T47D (cell line): Measurements from ENCODE around the gene ACTC1.

Experiments used
- DNase-seq, 2 experiments: peaks; one replicate each; pipeline versions ENCODE4 v3.0.0 to v3.0.0-alpha.2; 2011 to 2012; ENCODE audit warnings: low read depth in 1 of 2, low spot score in 1 of 2
- JUND ChIP-seq: IDR thresholded peaks from 2 replicates; pipeline ENCODE4 v1.6.1; 2012; ENCODE audit warnings: low read depth
- in situ Hi-C: cut with HindIII; loops from 2 replicates; pipeline ENCODE4 v1.10.0; 2016; ENCODE audit warnings: low sequenced_read_pairs, low pct_unique_long_range_greater_than_20kb

The ACTC1 gene

DNA sequence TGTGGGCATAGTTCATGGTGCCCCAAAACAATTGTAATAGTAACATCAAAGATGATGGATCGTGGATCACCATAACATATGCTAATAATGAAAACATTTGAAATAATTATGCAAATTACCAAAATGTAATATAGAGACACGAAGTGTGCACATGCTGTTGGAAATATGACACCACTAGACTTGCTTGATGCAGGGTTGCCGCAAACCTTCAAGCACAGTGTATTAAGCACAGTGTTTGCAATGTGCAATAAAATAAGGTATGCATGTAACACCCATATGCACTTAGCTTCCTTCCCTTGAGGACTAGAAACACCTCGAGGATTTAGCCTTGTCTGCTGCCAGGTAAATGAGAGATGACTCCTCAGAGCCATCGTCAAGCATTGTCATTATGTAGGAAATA, 29.6 kb downstream of the ACTC1 start:
- in situ Hi-C loops: no loop called here
- no peak for DNase-seq
- no peak for TF ChIP-seq JUND

GRCh38 chr15:34760909-34761308, 34.4 kb downstream of the ACTC1 start:
- TF ChIP-seq JUND: no peak
- in situ Hi-C loops: no loop called here
- no peak for DNase-seq

DNA sequence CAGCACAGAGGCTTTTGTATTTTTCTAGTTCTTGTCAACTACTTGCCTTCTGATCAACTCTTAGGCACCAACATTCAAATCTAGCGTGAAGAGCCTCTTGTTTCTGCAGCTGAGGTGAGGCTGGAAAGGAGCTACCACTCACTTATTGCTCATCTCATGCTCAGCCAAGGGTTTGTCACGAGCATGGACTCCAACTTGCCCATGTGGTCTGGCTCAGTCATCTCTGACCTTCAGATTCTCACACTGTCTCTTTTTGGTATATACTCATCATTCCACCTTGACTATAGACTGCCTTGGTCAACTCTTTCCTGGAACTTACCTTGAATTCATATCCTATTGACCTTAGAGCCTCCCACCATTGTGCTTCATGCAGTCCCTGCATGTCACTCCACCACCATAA, 35.4 kb downstream of the ACTC1 start:
- no peak for DNase-seq
- in situ Hi-C loops: no loop called here
- no peak for TF ChIP-seq JUND

GRCh38 chr15:34759347-34759746, 36.0 kb downstream of the ACTC1 start:
- TF ChIP-seq JUND: no peak
- in situ Hi-C loops: no loop called here
- DNase-seq: no peak

DNA sequence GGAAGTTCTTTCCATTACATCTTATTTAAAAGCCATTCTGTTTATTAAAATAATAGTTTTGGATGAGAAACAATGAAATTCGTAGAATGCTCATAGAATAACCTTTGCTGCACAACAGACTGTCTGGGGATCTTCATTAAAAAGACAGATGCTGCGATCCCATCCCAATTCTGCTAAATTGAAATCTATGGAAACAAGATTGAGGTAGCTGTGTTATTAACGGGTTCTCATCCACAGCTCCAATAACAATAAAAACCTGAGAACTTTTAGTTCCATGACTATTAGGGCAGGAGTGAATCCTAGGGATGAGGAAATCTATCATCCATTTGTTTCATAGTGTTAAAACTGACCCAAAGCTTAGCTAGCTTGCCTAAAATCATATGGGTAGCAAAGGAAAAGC, 38.1 kb downstream of the ACTC1 start:
- in situ Hi-C loops: no loop called here
- TF ChIP-seq JUND: no peak
- no peak for DNase-seq

- TF ChIP-seq JUND: no peak
- DNase-seq: no peak
- in situ Hi-C loops: no loop called here
Measured at GRCh38 chr15:34755419-34755773, 40.0 kb downstream of the ACTC1 start.

- no peak for DNase-seq
- no peak for TF ChIP-seq JUND
- in situ Hi-C loops: no loop called here
Measured at GRCh38 chr15:34754674-34755418, 40.5 kb downstream of the ACTC1 start, which contains the start of gene GJD2. Gene GJD2 (minus strand): TSS chr15:34754998. CDS start chr15:34754488, 510 bp downstream.

DNA sequence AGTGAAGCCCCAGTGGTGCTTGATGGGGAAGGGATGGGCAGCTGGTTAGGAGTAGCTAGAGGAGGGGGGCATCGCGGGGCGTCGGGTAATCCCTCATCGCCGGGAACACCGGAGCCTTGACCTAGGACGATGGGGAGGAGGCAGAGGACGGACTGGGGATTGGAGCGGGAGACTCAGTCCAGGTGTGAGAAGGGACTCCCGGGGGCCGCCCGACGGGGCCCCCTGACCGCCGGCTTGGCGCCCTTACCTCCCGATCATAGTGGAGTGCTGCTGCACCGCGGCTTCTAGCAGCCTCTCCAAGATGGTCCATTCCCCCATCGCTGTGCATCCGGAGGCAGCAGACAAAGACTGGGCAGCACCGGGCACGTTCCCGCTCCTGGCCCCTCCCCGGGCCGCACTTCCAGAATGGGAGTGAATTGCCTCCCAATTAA, 41.2 kb downstream of the ACTC1 start:
- in situ Hi-C loops: no loop called here
- no peak for DNase-seq
- no peak for TF ChIP-seq JUND

DNA sequence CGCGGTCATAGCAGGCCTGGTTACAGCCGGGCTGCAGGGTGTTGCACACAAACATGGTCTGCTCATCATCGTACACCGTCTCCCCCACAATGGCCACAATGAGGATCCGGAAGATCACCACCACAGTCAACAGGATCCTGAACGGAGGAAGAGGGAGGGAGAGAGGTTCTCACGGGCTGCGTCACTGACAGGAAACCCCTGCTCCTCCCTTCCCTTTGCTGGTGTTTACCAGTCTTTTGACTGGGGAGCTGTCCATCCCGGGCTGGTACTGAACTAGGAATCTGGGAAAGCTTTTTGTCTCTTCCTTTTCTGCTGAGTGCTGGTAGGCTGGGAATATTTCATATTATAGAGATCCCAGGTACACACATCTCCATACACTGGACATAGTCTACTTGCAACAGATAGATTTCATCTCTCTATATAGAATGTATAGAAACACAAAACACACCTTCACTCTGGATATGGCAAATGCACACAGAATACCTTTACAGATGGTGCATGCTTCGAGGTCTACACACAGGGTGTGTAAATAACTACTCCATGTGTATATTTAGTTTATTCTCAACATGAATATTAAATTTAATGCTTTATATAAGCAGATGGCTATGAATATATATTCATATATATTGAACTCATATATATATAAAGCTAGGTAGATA, 42.0 kb downstream of the ACTC1 start:
- in situ Hi-C loops: no loop called here
- DNase-seq: peak; percentile 64 to 78
- no peak for TF ChIP-seq JUND

GRCh38 chr15:34749691-34750090, 45.7 kb downstream of the ACTC1 start:
- DNase-seq: no peak
- TF ChIP-seq JUND: no peak
- in situ Hi-C loops: no loop called here
